ENCODE data around the gene DTX3.

DTX3 gene

GRCh38 chr12:57606821-57607220, 2.2 kb downstream of the DTX3 start:
- Histone ChIP-seq H3K27me3 (ENCODE audit: insufficient read depth, low read depth, severe bottlenecking) (no peaks in the 10 kb centered on the region), H3K27ac (no peak overlapping the region; the same call in 1 of the 2 replicates), H3K36me3 (peaks cover 20% of the 10 kb centered on the region), H3K9me3 (ENCODE audit: severe bottlenecking) (no peaks in the 10 kb centered on the region), H3K4me3 (ENCODE audit: low read depth, low read length) (no peak overlapping the region)
- TF ChIP-seq CTCF (IDR thresholded peaks at IDR 0.05; ENCODE audit: low read depth, low read length) = no peak
- no peak for DNase-seq

GRCh38 chr12:57607958-57608663, 3.5 kb downstream of the DTX3 start:
- TF ChIP-seq CTCF (IDR thresholded peaks at IDR 0.05; ENCODE audit: low read depth, low read length) = no peak
- DNase-seq = peak; percentile 85
- no peaks in the 10 kb centered on the region for H3K27me3 ChIP-seq (ENCODE audit: insufficient read depth, low read depth, severe bottlenecking)
- no peak overlapping the region for H3K4me3 ChIP-seq (ENCODE audit: low read depth, low read length)
- peak overlapping the region; percentile 98 for H3K27ac ChIP-seq
- peaks cover 17% of the 10 kb centered on the region for H3K36me3 ChIP-seq
- H3K9me3 ChIP-seq (ENCODE audit: severe bottlenecking) = no peaks in the 10 kb centered on the region

GRCh38 chr12:57609101-57609780, 4.6 kb downstream of the DTX3 start:
- DNase-seq = peak; percentile 54
- Histone ChIP-seq H3K4me3 (ENCODE audit: low read depth, low read length) (no peak overlapping the region), H3K27ac (peak overlapping the region; percentile 98), H3K36me3 (peaks cover 28% of the 10 kb centered on the region), H3K9me3 (ENCODE audit: severe bottlenecking) (no peaks in the 10 kb centered on the region), H3K27me3 (ENCODE audit: insufficient read depth, low read depth, severe bottlenecking) (no peaks in the 10 kb centered on the region)
- TF ChIP-seq CTCF (IDR thresholded peaks at IDR 0.05; ENCODE audit: low read depth, low read length) = no peak

GRCh38 chr12:57609781-57610553, 5.3 kb downstream of the DTX3 start:
- Histone ChIP-seq H3K36me3 (peaks cover 35% of the 10 kb centered on the region), H3K9me3 (ENCODE audit: severe bottlenecking) (no peaks in the 10 kb centered on the region), H3K27ac (peak overlapping the region; percentile 98), H3K4me3 (ENCODE audit: low read depth, low read length) (peak overlapping the region; percentile 70), H3K27me3 (ENCODE audit: insufficient read depth, low read depth, severe bottlenecking) (no peaks in the 10 kb centered on the region)
- no peak for DNase-seq
- TF ChIP-seq CTCF (IDR thresholded peaks at IDR 0.05; ENCODE audit: low read depth, low read length) = no peak

- peak; percentile 63 for DNase-seq
- Histone ChIP-seq H3K4me3 (ENCODE audit: low read depth, low read length) (peak overlapping the region; percentile 70), H3K27me3 (ENCODE audit: insufficient read depth, low read depth, severe bottlenecking) (no peaks in the 10 kb centered on the region), H3K36me3 (peaks cover 42% of the 10 kb centered on the region), H3K27ac (peak overlapping the region; percentile 98), H3K9me3 (ENCODE audit: severe bottlenecking) (no peaks in the 10 kb centered on the region)
- no peak for TF ChIP-seq CTCF (IDR thresholded peaks at IDR 0.05; ENCODE audit: low read depth, low read length)
Observed at GRCh38 chr12:57610554-57611107, 6.0 kb downstream of the DTX3 start.

Data from WERI-Rb-1 (cell line).